ENCODE results near the gene KRT31. TPM values are rescaled to one million over a fixed set of nuclear protein-coding genes. Genes with fewer than 3 reads are reported as not detected.

KRT31 gene
- total RNA-seq, 4 donors from 2014 or later, result not detected

- no peak for TF ChIP-seq CTCF (IDR thresholded peaks at IDR 0.05; ENCODE audit: low read depth)
Measured at GRCh38 chr17:41424111-41424635, 26.8 kb upstream of the KRT31 start, which contains the start of gene KRT37. TSS of gene KRT37 (minus strand) at chr17:41424585. CDS start at chr17:41424523, 62 bp downstream.

GRCh38 chr17:41421617-41422016, 24.2 kb upstream of the KRT31 start:
- TF ChIP-seq CTCF (IDR thresholded peaks at IDR 0.05; ENCODE audit: low read depth), result no peak

GRCh38 chr17:41421116-41421515, 23.7 kb upstream of the KRT31 start:
- no peak for TF ChIP-seq CTCF (IDR thresholded peaks at IDR 0.05; ENCODE audit: low read depth)

- no peak for TF ChIP-seq CTCF (IDR thresholded peaks at IDR 0.05; ENCODE audit: low read depth)
Measured at GRCh38 chr17:41420134-41420533, 22.7 kb upstream of the KRT31 start.

- TF ChIP-seq CTCF (IDR thresholded peaks at IDR 0.05; ENCODE audit: low read depth), result no peak
Measured at GRCh38 chr17:41419716-41420115, 22.3 kb upstream of the KRT31 start.

- no peak for TF ChIP-seq CTCF (IDR thresholded peaks at IDR 0.05; ENCODE audit: low read depth)
Measured at GRCh38 chr17:41418116-41418860, 20.9 kb upstream of the KRT31 start.

GRCh38 chr17:41417576-41418015, 20.2 kb upstream of the KRT31 start:
- no peak for TF ChIP-seq CTCF (IDR thresholded peaks at IDR 0.05; ENCODE audit: low read depth)

Measured in subcutaneous adipose tissue (tissue), 4 donors.